PFSK-1 (cell line): Measurements from ENCODE around the gene HYAL1.

Experiments used
- FOXP2 ChIP-seq: optimal IDR thresholded peaks from 2 replicates; pipeline ENCODE3; 2011; ENCODE audit warnings: borderline replicate concordance, control low read depth, inconsistent platforms; ENCODE audit not compliant: insufficient read depth; ENCODE audit errors: extremely low read length, extremely low read depth
- POLR2AphosphoS5 ChIP-seq: IDR thresholded peaks from 2 replicates; pipeline ENCODE4 v1.6.1; 2012; ENCODE audit warnings: low read depth, mild to moderate bottlenecking, control low read depth, low read length, moderate library complexity

DNA sequence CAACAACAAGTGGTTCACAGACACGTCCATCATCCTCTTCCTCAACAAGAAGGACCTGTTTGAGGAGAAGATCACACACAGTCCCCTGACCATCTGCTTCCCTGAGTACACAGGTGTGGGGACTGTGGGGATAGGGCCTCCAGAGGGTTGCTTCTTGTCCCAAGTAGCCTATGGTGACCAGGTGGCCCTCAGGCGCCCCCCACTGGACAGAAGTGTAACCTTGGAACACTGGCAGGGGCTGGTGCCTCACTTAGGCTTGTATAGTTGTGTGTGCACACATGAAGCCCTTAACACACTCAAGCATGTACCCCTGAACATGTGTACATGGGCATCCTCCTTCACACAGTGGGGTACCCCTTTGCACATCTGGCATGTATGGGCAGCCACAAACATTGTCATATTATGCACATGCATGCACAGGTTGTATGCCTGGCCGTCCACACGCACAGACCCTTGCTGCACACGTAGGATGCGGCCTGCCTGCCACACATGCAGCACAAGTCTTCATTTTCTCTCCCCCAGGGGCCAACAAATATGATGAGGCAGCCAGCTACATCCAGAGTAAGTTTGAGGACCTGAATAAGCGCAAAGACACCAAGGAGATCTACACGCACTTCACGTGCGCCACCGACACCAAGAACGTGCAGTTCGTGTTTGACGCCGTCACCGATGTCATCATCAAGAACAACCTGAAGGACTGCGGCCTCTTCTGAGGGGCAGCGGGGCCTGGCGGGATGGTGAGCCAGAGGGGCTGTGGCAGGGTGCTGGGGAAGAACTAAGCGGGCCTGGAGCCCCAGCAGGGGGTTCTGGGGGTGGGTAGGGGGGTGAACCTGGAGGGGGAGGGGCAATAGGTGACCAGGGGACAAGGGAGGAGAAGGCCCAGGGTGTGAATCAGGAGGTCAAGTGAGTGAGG lies 46.1 kb downstream of the HYAL1 start:
- TF ChIP-seq FOXP2 (no peak), POLR2AphosphoS5 (no peak)
